ENCODE data around the gene ZFAND3.

ZFAND3 gene

GRCh38 chr6:37867756-37868446 is 48.4 kb downstream of the ZFAND3 start:
- TF ChIP-seq CTCF (IDR thresholded peaks at IDR 0.05; ENCODE audit: insufficient read depth, low read depth, low read length, missing control alignments): no peak
- no peak overlapping the region for H3K4me3 ChIP-seq (ENCODE audit: low read length)

GRCh38 chr6:37868447-37868825 is 48.9 kb downstream of the ZFAND3 start:
- no peak overlapping the region for H3K4me3 ChIP-seq (ENCODE audit: low read length)
- DNase-seq (ENCODE audit: low read depth): peak; percentile 77
- TF ChIP-seq CTCF (IDR thresholded peaks at IDR 0.05; ENCODE audit: insufficient read depth, low read depth, low read length, missing control alignments): no peak

More at GRCh38 chr6:37867756-37868446, 48.4 kb downstream of the ZFAND3 start:
- DNase-seq (ENCODE audit: low read depth): no peak

- DNase-seq (ENCODE audit: low read depth): peak; percentile 72
- no peak for TF ChIP-seq CTCF (IDR thresholded peaks at IDR 0.05; ENCODE audit: insufficient read depth, low read depth, low read length, missing control alignments)
- no peak overlapping the region for H3K4me3 ChIP-seq (ENCODE audit: low read length)
Measured at GRCh38 chr6:37871616-37872372, 52.3 kb downstream of the ZFAND3 start.

GRCh38 chr6:37872373-37872745 is 52.8 kb downstream of the ZFAND3 start:
- no peak overlapping the region for H3K4me3 ChIP-seq (ENCODE audit: low read length)
- TF ChIP-seq CTCF (IDR thresholded peaks at IDR 0.05; ENCODE audit: insufficient read depth, low read depth, low read length, missing control alignments): no peak
- no peak for DNase-seq (ENCODE audit: low read depth)

GRCh38 chr6:37874726-37875125 is 55.2 kb downstream of the ZFAND3 start:
- H3K4me3 ChIP-seq (ENCODE audit: low read length): no peak overlapping the region
- DNase-seq (ENCODE audit: low read depth): no peak
- no peak for TF ChIP-seq CTCF (IDR thresholded peaks at IDR 0.05; ENCODE audit: insufficient read depth, low read depth, low read length, missing control alignments)

- H3K4me3 ChIP-seq (ENCODE audit: low read length): no peak overlapping the region
- no peak for TF ChIP-seq CTCF (IDR thresholded peaks at IDR 0.05; ENCODE audit: insufficient read depth, low read depth, low read length, missing control alignments)
- no peak for DNase-seq (ENCODE audit: low read depth)
Measured at GRCh38 chr6:37875561-37876309, 56.2 kb downstream of the ZFAND3 start.

All from epithelial cell of esophagus (primary cell).